Hepatocyte (in vitro differentiated cells): ENCODE data around the gene BCAS3. TPM values are rescaled to one million over a fixed set of nuclear protein-coding genes. Genes with fewer than 3 reads are reported as not detected.

ENCODE experiments used
- DNase-seq: peaks from one replicate; pipeline ENCODE4 v3.0.0-alpha.2; 2016; ENCODE audit warnings: low spot score
- H2AFZ ChIP-seq: fragments of 200-600 bp; sonication (generic); 2 replicates; pipeline ENCODE4 v1.6.0; 2016; ENCODE audit warnings: antibody characterized with exemption, mild to moderate bottlenecking
- H3K27ac ChIP-seq: fragments of 200-600 bp; sonication (generic); 2 replicates; pipeline ENCODE4 v1.5.1; 2016; ENCODE audit warnings: mild to moderate bottlenecking
- H3K27me3 ChIP-seq: fragments of 200-600 bp; sonication (generic); 2 replicates; pipeline ENCODE4 v1.6.1; 2016
- H3K36me3 ChIP-seq: fragments of 200-600 bp; sonication (generic); replicated peaks from 2 replicates; pipeline ENCODE4 v1.5.1; 2016; ENCODE audit warnings: low read depth; ENCODE audit not compliant: insufficient read depth
- H3K4me1 ChIP-seq: fragments of 200-600 bp; sonication (generic); 2 replicates; pipeline ENCODE4 v1.5.1; 2016; ENCODE audit warnings: mild to moderate bottlenecking, moderate library complexity; ENCODE audit not compliant: insufficient read depth
- H3K4me2 ChIP-seq: fragments of 200-600 bp; sonication (generic); 2 replicates; pipeline ENCODE4 v1.6.0; 2016
- H3K4me3 ChIP-seq: fragments of 200-600 bp; sonication (generic); 2 replicates; pipeline ENCODE4 v1.5.1; 2016; ENCODE audit warnings: mild to moderate bottlenecking
- H3K79me2 ChIP-seq: fragments of 200-600 bp; sonication (generic); 2 replicates; pipeline ENCODE4 v1.6.0; 2017; ENCODE audit warnings: mild to moderate bottlenecking
- H3K9me2 ChIP-seq: fragments of 200-600 bp; sonication (generic); replicated peaks from 2 replicates; pipeline ENCODE4 v1.6.0; 2017; ENCODE audit warnings: mild to moderate bottlenecking; ENCODE audit not compliant: insufficient read depth
- H3K9me3 ChIP-seq: fragments of 200-600 bp; sonication (generic); 2 replicates; pipeline ENCODE4 v1.5.1; 2016; ENCODE audit warnings: low read depth, mild to moderate bottlenecking
- H4K20me1 ChIP-seq: fragments of 200-600 bp; sonication (generic); 2 replicates; pipeline ENCODE4 v1.6.0; 2016; ENCODE audit warnings: mild to moderate bottlenecking; ENCODE audit not compliant: insufficient read depth, poor library complexity, severe bottlenecking
- EZH2 ChIP-seq: fragments of 200-600 bp; sonication (generic); IDR thresholded peaks from 2 replicates; pipeline ENCODE4 v1.6.1; 2016; ENCODE audit warnings: antibody characterized with exemption, mild to moderate bottlenecking, borderline replicate concordance
- EZH2phosphoT487 ChIP-seq: fragments of 200-600 bp; sonication (generic); IDR thresholded peaks from one replicate; pipeline ENCODE4 v1.6.1; 2018; ENCODE audit warnings: antibody characterized with exemption, mild to moderate bottlenecking, low read depth, moderate library complexity; ENCODE audit not compliant: unreplicated experiment, severe bottlenecking
- WGBS: methylation state at CpG from one replicate; pipeline ENCODE4 v1.1.6; 2016; ENCODE audit warnings: low lambda C conversion rate; ENCODE audit errors: missing lambda C conversion rate; 5-methylcytosine and 5-hydroxymethylcytosine counted together
- polyA plus RNA-seq: library from polyadenylated mRNA; unstranded; fragments of >200 nt; fragmentation: Nextera tagmentation; extraction: Ambion mirVana; gene quantifications from 2 replicates; pipeline ENCODE4 v1.2.1, GENCODE V29; 2016
- total RNA-seq: library from RNA; depleted of rRNA; stranded (reverse); fragments of >200 nt; gene quantifications from 2 replicates; pipeline ENCODE4 v1.2.3, GENCODE V29; 2014
- TF ChIP-seq, protein P1 (sequence below): fragments of 200-600 bp; sonication (generic); IDR thresholded peaks from 2 replicates; pipeline ENCODE4 v1.5.1; 2016; ENCODE audit warnings: antibody characterized with exemption, mild to moderate bottlenecking; ENCODE audit not compliant: poor library complexity

BCAS3 gene
- total and polyA plus RNA-seq, 2 experiments from 2014 or later: 16.5 to 58.8 TPM

DNA sequence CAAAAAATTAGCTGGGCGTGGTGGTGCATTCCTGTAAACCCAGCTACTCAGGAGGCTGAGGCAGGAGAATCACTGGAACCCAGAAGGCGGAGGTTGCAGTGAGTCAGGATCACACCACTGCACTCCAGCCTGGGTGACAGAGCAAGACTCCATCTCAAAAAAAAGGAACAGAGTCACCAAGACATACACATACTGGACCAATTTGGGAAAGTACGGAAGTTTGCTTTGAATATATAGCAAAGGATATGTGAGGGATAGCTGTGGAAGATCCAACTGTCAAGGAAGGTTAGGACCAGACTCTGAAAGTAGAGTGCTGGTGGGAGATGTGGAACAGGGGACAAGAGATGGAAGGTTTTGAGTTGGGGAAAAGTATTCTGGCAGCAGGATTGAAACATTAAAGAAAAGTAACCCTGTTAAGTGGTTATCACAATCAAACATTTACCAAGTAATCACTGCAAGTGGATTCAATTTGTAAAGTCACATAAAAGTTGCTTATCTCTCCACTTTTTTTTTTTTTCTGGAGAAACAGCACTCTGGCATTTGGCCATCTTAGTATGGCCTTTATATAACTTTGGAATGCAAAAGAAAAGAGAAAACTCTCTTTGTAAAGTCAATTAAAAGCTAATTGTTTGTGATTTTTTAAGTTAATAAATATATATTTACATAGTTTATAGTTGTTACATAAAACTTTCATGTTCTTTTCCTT lies 462.6 kb downstream of the BCAS3 start:
- DNase-seq: no peak
- H3K9me2 ChIP-seq: no peaks in the 10 kb centered on the region
- H3K27ac ChIP-seq: no peak overlapping the region
- no peak overlapping the region for H3K4me3 ChIP-seq
- peaks cover 28% of the 10 kb centered on the region for H3K4me1 ChIP-seq
- no peaks in the 10 kb centered on the region for H4K20me1 ChIP-seq
- no peak for TF ChIP-seq EZH2
- TF ChIP-seq EZH2phosphoT487: no peak
- TF ChIP-seq, protein P1, sequence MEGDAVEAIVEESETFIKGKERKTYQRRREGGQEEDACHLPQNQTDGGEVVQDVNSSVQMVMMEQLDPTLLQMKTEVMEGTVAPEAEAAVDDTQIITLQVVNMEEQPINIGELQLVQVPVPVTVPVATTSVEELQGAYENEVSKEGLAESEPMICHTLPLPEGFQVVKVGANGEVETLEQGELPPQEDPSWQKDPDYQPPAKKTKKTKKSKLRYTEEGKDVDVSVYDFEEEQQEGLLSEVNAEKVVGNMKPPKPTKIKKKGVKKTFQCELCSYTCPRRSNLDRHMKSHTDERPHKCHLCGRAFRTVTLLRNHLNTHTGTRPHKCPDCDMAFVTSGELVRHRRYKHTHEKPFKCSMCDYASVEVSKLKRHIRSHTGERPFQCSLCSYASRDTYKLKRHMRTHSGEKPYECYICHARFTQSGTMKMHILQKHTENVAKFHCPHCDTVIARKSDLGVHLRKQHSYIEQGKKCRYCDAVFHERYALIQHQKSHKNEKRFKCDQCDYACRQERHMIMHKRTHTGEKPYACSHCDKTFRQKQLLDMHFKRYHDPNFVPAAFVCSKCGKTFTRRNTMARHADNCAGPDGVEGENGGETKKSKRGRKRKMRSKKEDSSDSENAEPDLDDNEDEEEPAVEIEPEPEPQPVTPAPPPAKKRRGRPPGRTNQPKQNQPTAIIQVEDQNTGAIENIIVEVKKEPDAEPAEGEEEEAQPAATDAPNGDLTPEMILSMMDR: no peak
- no peak overlapping the region for H2AFZ ChIP-seq
- no peaks in the 10 kb centered on the region for H3K36me3 ChIP-seq
- H3K9me3 ChIP-seq: no peaks in the 10 kb centered on the region
- WGBS: 94% methylated on average over 3 of the region's 3 CpGs
- H3K79me2 ChIP-seq: no peaks in the 10 kb centered on the region
- no peaks in the 10 kb centered on the region for H3K27me3 ChIP-seq
- no peak overlapping the region for H3K4me2 ChIP-seq

DNA sequence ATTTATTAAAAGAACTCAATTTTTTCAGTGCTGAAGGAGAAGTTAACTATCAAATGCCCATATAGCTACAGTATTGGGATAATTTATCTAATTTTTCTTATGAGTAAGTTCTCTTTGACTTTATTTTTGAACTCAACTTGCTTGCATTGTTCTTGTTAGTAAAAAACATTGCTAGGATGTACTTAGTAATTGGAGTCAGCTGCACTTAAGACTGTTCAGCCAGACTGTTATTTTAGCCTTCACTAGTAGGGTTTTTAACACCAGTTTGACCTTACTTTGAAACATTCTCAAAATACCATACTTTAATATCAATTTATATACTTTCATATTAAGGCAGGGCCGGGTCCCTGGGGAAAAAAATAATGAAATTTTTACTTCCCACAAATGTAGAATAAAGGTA lies 465.4 kb downstream of the BCAS3 start:
- Histone ChIP-seq H4K20me1 (no peaks in the 10 kb centered on the region), H3K27me3 (no peaks in the 10 kb centered on the region), H3K27ac (no peak overlapping the region), H3K79me2 (no peaks in the 10 kb centered on the region), H3K4me3 (no peak overlapping the region), H2AFZ (no peak overlapping the region), H3K4me1 (peaks cover 37% of the 10 kb centered on the region), H3K4me2 (no peak overlapping the region), H3K9me3 (no peaks in the 10 kb centered on the region), H3K36me3 (no peaks in the 10 kb centered on the region), H3K9me2 (no peaks in the 10 kb centered on the region)
- DNase-seq: no peak
- TF ChIP-seq, protein P1: no peak
- TF ChIP-seq EZH2phosphoT487: no peak
- TF ChIP-seq EZH2: no peak
- 82% methylated on average over 1 of the region's 1 CpG for WGBS

DNA sequence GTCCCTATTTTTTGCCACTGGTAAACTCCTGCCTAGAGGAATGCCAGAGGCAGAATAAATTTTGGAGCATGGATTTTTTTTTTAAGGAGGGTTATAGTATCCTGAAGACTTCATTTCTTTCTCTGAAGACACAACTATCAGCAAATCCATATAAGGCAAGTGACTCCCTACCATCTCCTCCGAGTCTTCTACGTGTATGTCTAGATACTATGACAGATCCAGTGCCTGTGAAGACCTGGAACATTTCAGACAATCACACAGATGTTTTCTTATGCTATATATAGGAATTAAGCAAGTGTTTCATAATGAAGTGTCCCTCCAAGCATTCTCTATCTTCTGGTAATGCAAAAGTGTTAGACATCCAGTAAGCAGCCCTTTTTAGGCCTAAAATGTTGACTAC lies 466.5 kb downstream of the BCAS3 start:
- Histone ChIP-seq H3K9me2 (no peaks in the 10 kb centered on the region), H3K4me1 (peaks cover 37% of the 10 kb centered on the region), H3K4me3 (no peak overlapping the region), H3K27ac (peak overlapping the region; percentile 63), H4K20me1 (no peaks in the 10 kb centered on the region), H3K4me2 (peak overlapping the region; percentile 64), H2AFZ (no peak overlapping the region), H3K36me3 (no peaks in the 10 kb centered on the region), H3K9me3 (no peaks in the 10 kb centered on the region), H3K79me2 (no peaks in the 10 kb centered on the region), H3K27me3 (no peaks in the 10 kb centered on the region)
- TF ChIP-seq EZH2phosphoT487: no peak
- TF ChIP-seq, protein P1: no peak
- TF ChIP-seq EZH2: no peak
- DNase-seq: no peak
- 61% methylated on average over 2 of the region's 2 CpGs for WGBS
